DMS153 (cell line): Measurements from ENCODE around the gene FLVCR2.

Source experiments
- DNase-seq: peaks from one replicate; lab custom pipeline; 2025; lab: John Stamatoyannopoulos, UW

FLVCR2 gene, protein sequence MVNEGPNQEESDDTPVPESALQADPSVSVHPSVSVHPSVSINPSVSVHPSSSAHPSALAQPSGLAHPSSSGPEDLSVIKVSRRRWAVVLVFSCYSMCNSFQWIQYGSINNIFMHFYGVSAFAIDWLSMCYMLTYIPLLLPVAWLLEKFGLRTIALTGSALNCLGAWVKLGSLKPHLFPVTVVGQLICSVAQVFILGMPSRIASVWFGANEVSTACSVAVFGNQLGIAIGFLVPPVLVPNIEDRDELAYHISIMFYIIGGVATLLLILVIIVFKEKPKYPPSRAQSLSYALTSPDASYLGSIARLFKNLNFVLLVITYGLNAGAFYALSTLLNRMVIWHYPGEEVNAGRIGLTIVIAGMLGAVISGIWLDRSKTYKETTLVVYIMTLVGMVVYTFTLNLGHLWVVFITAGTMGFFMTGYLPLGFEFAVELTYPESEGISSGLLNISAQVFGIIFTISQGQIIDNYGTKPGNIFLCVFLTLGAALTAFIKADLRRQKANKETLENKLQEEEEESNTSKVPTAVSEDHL

DNA sequence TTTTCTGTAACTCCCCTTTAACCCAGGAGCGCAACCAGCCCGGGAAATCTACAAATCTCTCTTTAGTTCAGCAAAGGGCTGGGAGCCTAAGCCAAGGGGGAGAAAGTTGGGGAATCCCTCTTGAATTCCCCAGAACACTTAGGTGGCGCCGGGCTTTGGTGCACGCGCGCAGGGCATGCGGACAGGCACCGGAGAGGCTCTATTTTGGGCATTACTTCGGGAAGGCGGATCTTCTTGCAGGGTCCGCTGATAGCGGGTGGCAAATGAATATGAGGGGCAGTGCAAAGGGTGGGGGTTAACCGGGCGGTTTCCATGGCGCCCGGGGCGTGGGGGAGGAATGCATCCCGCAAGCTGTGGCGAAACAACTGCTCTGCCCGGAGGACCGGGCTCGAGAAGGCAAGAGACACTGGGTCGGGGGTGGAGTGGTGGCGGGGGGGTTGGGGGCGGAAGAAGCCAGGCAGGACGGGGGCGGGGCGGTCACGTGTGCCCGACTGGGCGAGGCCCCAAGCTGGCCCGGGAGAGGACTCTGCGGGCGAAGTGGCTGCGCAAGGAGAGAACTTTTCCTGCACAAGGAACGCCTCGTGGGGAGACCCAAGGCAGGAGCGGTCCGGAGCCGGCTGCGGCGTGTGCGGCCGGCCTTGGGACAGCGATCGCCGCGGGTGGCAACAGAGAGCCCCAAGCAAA is at the start of gene FLVCR2:
FLVCR2 (plus strand) TSS at position 519 of the 684 bp plus-strand sequence. CDS start 353 bp downstream, outside the sequence.
- no peak for DNase-seq

DNA sequence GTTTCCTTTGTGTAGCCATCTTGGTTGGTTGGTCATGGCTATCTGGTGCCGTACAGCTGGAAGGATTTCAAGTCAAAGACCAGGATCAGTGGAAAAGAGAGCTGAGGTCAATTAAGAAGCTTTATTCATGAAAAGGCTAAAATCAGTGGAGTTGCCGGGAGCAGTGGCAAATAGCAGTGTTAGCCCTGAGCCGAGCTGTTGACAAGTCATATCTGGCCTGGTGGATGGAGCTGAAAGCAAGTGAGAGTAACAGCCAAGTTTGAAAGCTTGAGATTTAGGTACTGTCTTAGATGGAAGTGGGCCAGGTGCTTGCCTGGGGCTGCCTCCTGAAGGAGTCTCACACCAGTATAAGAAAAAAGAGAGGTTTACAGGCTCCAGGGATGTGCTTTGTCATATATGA is 47.2 kb upstream of the FLVCR2 start:
- no peak for DNase-seq

DNA sequence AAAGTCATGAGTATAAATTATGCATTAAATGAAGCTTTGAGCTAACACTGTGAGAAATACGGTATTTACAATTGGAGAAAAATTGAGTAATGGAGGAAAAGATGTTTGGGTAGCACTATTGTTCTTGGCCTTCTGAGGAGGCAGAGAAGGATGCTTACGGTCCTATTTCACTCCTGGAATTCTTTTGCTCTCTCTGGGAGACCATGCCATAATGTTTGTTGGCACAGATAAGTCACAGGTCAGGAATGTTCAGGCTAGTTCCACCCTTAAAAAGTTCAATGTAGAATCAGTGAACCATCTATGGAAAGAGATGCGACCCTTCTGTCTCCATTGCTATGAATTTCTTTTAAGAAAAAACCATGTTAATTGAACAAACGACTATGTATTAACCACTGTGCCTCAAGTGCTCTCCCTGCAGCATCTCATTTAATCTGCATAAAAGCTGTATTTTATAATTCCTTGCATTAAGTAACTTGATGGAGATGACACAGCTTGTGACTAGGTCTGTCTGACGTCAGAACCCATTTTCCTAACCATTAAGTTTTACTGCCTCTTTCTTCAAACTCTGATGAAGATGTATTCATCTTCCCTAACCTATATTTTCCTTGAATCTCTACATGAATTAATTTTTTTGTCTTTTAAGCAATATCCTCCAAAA is 46.6 kb upstream of the FLVCR2 start:
- DNase-seq: no peak

DNA sequence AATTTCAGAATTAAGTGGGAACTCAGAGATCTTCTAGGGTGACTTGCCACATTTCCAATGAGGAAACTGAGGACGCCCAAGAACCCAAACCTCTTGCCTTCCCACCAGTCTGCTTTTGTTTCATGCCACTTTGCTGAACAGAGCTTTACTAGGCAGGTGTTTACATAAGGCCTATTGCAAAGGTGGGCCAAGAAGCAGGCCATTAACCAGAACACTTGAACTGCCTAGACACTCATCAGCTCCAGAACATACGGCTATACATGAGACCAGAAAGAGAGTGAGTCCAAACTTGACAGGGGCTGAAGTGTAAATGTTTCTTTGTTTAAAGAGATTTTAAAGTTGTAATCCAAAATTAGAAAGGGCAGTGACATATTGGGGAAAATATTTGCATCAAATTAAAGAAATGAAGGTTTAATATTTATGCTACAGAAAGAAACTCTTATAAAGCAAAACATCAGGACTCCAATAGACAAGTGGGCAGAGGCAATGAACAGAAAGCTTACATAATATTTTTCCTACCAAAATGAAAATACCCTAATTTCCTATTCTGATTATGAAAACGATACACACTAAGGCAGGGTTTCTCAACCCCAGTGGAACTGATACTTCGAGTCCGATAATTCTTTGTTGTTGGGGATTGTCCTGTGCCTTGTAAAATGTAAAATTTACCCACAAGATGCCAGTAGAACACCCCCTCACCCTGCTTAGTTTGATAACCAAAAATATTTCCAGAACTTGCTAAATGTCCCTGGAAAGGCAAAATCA is 44.4 kb upstream of the FLVCR2 start:
- no peak for DNase-seq

DNA sequence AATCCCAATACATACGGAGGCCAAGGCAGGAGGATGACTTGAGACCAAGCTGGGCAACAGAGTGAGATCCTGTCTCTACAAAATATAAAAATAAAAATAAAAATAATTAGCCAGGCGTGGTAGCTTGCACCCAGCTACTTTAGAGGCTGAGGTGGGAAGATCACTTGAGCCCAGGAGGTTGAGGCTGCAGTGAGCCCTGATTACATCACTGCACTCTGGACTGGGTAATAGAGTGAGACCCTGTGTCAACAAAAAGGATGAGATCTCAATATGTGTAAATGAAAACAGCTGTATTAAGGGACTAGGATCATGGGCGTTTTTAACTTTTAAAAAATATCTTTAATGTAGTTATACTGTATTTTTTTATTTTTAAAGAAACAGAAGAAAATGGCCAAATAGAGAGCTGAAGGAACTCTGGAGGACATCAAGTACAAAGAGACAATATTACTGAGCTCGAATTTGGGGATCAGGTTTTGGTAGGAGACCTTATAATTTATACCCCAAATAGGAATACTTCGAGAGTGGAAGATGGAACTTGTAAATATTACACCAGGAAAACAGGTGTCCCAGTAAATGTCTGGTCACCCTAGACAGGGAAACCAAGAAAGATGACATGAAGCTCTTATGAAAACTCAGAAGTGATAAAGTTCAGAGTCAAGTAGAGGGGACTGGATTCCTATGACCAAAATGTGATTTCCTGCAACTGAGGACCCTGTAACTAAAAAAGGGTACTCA is 43.1 kb upstream of the FLVCR2 start:
- no peak for DNase-seq

DNA sequence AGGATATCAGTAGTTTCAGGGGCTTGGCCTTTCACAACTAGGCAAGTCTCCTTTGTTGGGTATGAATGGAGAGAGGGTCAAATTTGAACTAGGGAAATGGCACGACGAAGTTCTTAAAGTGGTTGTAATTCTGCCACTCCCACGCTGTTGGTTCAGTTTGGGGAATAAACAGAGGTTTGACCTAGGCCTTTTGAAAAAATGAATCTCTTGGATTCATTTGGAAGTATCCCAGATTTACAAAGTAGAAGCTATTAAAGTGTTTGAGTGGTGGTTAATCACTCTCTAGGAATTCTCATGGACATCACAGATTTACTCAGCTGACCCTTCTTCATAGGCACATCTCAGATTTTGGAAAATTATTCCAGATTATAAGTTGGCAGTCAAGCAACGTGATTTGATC is 41.3 kb upstream of the FLVCR2 start:
- DNase-seq: no peak

DNA sequence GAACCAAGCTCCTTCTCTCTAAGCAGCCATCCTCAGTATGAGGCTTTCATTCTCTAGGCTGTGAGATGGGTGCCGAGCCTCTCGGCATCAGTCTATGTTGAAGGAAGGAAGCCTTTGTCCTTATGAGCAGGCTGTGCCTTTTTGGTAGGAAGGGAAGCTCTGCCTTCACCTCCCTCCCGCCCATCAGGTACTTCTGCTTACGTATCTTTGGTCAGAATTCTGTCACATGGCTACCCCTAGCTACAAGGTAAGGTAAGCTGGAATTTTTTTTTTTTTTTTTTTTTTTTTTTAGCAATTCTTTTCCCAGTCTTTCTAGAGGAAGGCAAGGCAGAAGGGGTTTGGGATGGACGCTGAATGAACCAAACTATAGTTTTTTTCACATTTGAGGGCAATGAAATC is 39.3 kb upstream of the FLVCR2 start:
- DNase-seq: no peak

DNA sequence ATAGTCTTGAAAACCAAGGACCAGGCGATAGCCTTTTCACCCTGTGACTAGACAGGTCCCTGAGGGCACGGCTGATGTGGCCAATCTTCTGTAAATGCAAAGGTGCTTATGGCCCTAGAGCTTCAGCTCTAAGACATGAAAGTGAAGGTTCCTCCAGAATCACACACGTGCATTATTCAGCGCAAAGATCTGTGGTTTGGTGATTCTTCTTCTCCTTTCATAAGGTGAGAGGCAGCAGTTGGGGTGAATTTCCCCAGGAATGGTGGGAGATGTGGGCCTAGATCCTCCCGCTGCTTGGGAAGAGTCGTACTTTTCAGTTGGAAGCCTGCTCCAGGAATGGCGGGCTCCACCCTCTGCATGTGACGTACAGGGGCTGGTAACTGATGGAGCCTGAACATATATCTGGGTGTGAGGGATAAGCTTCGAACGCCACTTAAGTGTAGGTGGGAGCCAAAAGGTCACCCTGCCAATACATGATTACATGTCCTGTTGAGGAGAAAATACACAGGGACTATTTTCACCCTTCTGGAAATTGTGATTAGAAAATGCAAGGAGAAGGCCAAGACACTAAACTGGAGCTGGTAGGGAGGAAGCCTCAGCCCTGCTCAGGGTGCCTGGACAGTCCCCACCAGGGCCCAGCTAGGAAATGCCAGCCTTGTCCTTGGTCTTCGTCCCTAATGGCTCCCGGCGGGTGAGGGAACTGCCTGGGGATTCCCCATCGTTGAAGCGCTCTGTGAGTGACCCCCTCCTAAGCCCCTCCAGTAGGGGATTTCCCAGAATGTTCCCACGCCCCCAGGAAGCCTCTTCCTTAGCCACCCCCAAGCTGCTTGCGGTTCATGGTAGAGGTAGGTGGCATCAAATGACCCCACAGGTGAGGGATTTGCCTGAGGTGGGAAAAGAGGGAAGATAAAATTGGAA is 38.6 kb upstream of the FLVCR2 start:
- DNase-seq: no peak

DNA sequence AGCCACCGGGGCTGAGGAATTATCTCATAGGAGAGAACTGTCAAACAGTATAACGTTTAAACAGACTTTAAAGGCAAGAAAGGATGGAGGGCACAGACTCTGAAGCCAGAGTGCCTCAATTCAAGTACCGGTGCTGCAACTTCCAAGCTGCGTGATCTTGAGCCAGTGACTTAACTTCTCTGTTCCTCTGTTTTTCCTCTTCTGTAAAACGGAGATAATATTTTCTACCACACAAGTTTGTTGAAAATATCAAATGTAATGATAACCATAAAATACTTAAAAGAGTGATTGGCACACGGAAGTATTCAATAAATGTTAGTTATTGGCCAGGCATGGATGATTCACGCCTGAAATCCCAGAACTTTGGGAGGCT is 38.0 kb upstream of the FLVCR2 start:
- DNase-seq: no peak

DNA sequence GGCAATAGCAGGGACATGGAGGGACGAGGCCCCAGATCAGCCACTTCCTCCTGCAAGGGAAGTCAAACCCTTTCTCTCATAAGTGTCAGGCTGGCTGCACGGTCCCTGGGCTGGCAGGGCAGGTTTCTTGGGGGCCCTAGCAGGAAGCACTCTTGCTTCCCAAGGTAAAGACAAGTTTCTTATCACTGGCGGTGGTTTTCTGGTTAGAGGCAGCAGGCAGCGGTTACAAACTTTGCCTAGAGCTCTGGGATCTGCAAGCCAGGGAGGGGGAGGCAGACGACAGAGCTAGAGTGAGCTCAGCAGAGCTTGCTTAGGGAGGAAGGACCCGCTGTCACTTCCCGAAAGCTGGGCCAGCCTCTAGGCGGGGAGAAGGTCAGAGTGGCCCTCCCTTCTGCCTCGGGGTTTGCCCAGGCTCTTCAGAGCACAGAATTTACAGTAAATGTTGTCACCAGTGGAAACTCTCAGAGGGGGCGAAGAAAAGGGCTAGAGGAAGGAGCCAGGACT is 35.8 kb upstream of the FLVCR2 start:
- DNase-seq: no peak

DNA sequence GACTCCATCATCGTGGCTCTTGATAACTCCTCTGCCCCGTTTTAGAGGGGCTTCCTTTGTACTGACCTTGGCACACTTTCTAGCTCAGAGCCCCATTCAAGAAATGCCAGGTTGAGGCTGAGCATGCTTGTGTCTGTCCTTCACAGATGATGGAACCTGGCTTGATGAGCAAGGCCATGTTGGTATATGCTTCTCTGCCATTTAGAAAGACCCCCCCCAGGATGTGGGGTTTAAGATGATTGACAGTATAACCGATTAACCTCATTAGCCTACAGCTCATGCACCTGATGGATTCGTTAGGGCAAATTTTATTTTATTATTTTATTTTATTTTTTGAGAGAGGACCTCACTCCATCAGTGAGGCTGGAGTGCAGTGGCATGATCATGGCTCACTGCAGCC is 35.2 kb upstream of the FLVCR2 start:
- DNase-seq: no peak

DNA sequence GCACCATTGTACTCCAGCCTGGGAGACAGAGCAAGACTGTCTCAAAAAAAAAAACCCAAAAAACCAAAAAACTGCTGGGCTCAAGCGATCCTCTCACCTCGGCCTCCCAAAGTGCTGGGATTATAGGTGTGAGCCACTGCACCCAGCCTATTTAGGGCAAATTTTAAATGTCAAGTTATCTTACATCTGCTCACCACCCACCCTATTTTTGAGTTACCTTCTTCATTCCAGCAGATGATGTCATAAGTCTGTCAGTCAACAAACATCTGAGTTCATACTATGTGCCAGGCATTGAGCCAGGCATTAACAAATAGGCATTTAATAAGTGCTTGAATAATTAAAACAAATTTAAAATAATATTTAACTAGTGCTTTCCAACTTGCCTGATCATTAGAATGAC is 34.6 kb upstream of the FLVCR2 start:
- DNase-seq: no peak

DNA sequence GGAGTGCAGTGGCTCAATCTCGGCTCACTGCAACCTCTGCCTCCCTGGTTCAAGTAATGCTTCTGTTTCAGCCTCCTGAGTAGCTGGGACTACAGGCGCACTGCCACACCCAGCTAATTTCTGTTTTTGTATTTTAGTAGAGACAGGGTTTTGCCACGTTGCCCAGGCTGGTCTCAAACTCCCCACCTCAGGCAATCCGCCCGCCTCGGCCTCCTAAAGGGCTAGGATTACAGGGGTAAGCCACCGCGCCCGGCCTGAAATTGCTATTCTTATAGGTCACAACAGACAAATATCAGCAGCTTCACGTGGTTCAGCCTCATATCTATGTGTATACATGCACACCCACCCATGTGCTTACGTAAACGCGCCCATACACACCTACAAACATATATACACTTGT is 32.5 kb upstream of the FLVCR2 start:
- no peak for DNase-seq

DNA sequence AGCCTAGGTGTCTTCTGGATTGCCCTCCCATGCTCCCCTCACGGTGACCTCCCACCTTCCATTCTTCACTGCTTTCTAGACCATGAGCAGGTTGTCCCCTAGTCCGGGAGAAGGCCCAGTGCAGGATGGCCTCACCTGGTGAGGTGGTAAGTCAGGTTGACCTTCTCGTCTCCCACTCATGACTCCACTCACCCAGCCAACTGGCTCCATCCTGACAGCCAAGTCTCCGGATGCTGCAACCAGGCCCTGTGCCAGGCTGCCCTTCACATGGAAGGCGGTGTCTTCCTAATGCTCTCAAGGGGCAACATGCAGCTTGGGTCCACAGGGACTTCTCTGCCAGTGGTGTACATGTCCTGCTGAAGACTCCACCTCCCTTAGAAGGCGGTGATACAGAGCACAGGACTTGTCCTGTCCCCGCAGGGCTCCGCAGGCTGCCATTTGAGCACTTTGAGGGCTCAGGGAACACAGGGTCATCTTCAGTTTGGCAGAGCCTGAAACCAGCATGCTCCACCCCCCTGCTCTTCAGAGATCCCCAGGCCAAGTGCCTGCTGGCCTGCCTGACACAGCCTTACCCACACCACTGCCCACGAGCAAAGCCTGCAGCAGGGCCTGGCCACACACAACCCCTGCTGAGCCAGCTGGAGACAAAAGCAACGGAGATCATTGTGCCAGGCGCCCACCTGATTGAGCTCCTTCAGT is 30.7 kb upstream of the FLVCR2 start:
- no peak for DNase-seq

DNA sequence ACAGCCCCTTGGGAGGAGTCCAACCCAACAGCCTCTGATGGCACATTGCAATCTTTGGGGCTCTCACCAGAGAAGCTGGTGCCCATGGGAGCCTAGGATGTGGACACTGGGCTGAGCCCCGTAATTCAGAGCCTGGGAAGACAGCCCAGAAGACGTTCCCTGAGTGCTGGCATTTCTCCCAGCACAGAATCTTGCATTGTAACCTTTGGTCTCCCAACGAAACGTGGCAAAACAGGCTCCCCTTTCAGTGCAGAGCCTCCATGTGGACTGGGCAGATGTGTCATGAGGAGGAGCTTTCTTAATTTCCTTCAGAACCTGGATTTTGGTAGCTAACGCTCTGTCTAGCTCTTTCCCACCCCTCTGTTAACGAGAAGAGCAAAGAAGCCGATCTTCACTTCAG is 29.9 kb upstream of the FLVCR2 start:
- no peak for DNase-seq

DNA sequence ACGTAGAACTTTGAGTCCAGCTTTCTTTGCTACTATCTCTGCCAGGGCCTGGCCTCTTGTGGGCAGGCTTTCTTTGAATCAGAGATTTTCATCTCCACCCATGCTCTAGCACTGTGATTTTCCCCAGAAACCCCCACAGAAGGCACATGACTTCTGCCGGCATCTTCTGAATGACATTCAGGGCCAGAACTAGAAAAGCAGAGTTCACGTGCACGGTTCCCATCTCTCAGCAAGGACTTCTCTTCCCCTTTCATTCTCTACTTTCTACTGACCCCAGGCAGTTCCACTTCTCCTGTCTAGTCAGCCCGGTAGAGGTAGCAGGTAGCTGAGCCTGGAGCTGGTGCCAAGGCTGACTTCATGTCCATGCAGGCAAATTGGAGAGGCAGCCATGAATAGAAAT is 29.3 kb upstream of the FLVCR2 start:
- DNase-seq: no peak

DNA sequence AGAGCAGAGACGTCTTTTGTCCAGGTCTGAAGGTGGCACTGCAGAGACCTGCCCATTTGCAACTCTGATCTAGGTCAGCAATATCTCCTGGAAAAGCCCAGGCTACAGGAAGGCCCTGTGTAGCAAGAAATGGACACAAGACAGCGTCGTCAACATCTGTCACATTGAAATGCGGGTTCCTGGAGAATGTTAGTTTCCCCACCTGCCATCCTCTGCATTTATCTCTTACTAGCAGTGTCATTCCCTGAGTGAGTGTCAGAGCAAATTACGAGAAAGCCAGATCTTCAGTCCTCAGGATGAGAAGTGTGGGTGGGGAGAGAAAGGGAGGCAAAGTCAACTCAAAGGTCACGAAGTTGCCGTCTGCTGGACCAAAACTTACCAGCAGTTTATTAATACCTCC is 27.4 kb upstream of the FLVCR2 start:
- DNase-seq: no peak

DNA sequence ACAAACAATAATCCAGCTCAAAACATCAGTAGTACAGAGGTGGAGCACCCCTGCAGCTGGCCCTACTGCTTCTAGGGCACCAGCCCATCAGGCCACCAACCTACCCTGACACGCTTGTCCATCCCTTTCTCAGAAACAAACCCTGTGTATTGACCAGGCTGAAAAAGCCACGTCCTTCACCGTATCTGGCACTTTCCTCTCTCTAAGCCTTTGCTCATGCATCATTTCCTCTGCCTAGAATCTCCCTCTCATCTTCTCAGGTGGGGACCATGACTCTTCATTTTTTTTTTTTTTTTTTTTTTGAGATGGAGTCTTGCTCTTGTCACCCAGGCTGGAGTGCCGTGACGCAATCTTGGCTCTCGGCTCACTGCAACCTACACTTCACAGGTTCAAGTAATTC is 25.3 kb upstream of the FLVCR2 start:
- no peak for DNase-seq

DNA sequence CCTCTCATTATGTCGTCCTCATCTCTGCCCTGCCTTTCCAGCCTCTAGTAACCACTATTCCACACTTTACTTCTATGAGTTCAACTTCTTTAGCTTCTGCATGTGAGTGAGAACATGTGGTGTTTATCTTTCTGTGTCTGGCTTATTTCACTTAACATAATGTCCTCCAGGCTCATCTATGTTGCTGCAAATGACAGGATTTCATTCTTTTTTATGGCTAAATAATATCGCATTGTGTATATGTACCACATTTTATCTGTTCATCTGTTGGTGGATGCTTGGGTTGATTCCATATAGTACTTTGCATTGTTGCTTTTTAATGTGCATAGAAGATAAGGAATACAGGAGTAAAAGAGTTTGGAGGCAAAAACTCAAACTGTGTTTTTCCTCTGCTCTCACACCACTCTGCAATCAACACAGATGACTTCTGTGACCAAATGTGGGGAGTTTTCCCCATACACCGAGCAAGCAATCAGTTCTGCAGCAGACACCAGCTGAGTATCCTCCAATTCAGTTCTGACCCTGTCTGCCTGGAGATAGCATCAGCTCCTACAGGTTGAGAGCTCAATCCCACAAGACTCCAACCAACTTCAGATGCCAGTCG is 24.6 kb upstream of the FLVCR2 start:
- DNase-seq: no peak
